HCT116 (cell line): Measurements from ENCODE around the gene RPS14. TPM values are rescaled to one million over a fixed set of nuclear protein-coding genes. Genes with fewer than 3 reads are reported as not detected.
A peak's percentile ranks its signal among the peaks of the same experiment; 100 is the strongest.

Experiments used
- ATAC-seq: fragments of 200-7000 bp; cut with Tn5 transposase; 2 replicates; pipeline ENCODE4 v1.9.1; 2020; ENCODE audit warnings: mild to moderate bottlenecking, moderate library complexity
- BruUV-seq: library from RNA; stranded (reverse); fragments of 400-500 nt; replicated peaks from 2 replicates; lab custom pipeline; 2021; lab: Mats Ljungman, UMichigan
- CTCF ChIA-PET: fragments of 300-600 bp; sonication (Branson Sonifier 250); formaldehyde crosslinking; loops from one replicate; lab custom pipeline; 2021; ENCODE audit warnings: antibody characterized with exemption; lab: Charles Lee
- POLR2A ChIA-PET: fragments of 300-600, 350-600 bp; sonication (Branson Sonifier 250); formaldehyde crosslinking; loops from one replicate; lab custom pipeline; 2021; ENCODE audit warnings: antibody characterized with exemption; lab: Charles Lee
- RAD21 ChIA-PET, 2 experiments: fragments of 300-600 bp; sonication (Branson Sonifier 250); formaldehyde crosslinking; loops; one replicate each; lab custom pipeline; 2023; ENCODE audit warnings: low total read pairs in 2 of 2; ENCODE audit not compliant: uncharacterized antibody in 2 of 2, unreplicated experiment in 2 of 2, low non-redundant PET in 1 of 2; lab: Charles Lee
- DNase-seq: peaks from one replicate; pipeline ENCODE4 v3.0.0-alpha.2; 2010; ENCODE audit warnings: low read depth, low spot score
- H2AFZ ChIP-seq: fragments of 200-600 bp; shearing (Covaris generic), sonication (generic); 2 replicates; pipeline ENCODE4 v1.6.1; 2017; ENCODE audit warnings: low read depth, mixed run types, mixed read lengths, antibody characterized with exemption, low read length; ENCODE audit not compliant: poor library complexity, severe bottlenecking
- H3K27ac ChIP-seq: 2 replicates; pipeline ENCODE4 v1.5.1; 2012; ENCODE audit warnings: low read depth, low read length
- H3K27me3 ChIP-seq: fragments of 200-600 bp; sonication (generic); 2 replicates; pipeline ENCODE4 v1.6.1; 2016; ENCODE audit warnings: mixed run types, low read length, mixed read lengths; ENCODE audit not compliant: insufficient read depth
- H3K36me3 ChIP-seq, 2 experiments: fragments of 200-500 bp in 1 of 2; fragments of 200-600 bp in 1 of 2; sonication (Bioruptor generic) in 1 of 2; sonication (generic) in 1 of 2; 2 replicates each; pipeline versions ENCODE4 v1.5.1 to v1.6.1; 2014 to 2016; ENCODE audit warnings: low read length in 2 of 2, inconsistent platforms in 1 of 2, mixed read lengths in 1 of 2, mixed run types in 1 of 2; ENCODE audit not compliant: insufficient read depth in 2 of 2, control insufficient read depth in 1 of 2
- H3K4me1 ChIP-seq, 2 experiments: fragments of 200-600 bp in 1 of 2; sonication (generic) in 1 of 2; 2 replicates each; pipeline versions ENCODE4 v1.5.1 to v1.6.1; 2012 to 2017; ENCODE audit warnings: low read length in 2 of 2, inconsistent platforms in 1 of 2, mild to moderate bottlenecking in 1 of 2, mixed read lengths in 1 of 2, mixed run types in 1 of 2, moderate library complexity in 1 of 2; ENCODE audit not compliant: insufficient read depth in 2 of 2, control insufficient read depth in 1 of 2
- H3K4me2 ChIP-seq: fragments of 200-600 bp; sonication (generic); 2 replicates; pipeline ENCODE4 v1.6.1; 2017; ENCODE audit warnings: mixed run types, low read length, mixed read lengths
- H3K4me3 ChIP-seq, 2 experiments: fragments of 200-600 bp in 1 of 2; sonication (generic) in 1 of 2; replicated peaks in 1 of 2; 2 replicates each; pipeline ENCODE4 v1.5.1; 2011 to 2016; ENCODE audit warnings: low read length in 2 of 2, control low read depth in 1 of 2, low read depth in 1 of 2, mild to moderate bottlenecking in 1 of 2, mixed read lengths in 1 of 2, mixed run types in 1 of 2
- H3K79me2 ChIP-seq: fragments of 200-600 bp; sonication (generic); 2 replicates; pipeline ENCODE4 v1.6.1; 2017; ENCODE audit warnings: mild to moderate bottlenecking, mixed run types, low read length, moderate library complexity, mixed read lengths; ENCODE audit not compliant: insufficient read depth
- H3K9ac ChIP-seq: fragments of 200-600 bp; sonication (generic); 2 replicates; pipeline ENCODE4 v1.6.1; 2016; ENCODE audit warnings: low read length, mixed read lengths
- H3K9me2 ChIP-seq: fragments of 200-600 bp; sonication (generic), shearing (Covaris generic); 2 replicates; pipeline ENCODE4 v1.6.1; 2017; ENCODE audit warnings: mixed run types, mild to moderate bottlenecking, moderate library complexity; ENCODE audit not compliant: insufficient read depth
- H3K9me3 ChIP-seq, 2 experiments: fragments of 200-500 bp in 1 of 2; fragments of 200-600 bp in 1 of 2; sonication (Bioruptor generic) in 1 of 2; sonication (generic) in 1 of 2; 2 replicates each; pipeline ENCODE4 v1.6.1; 2014 to 2017; ENCODE audit warnings: low read length in 2 of 2, mixed read lengths in 2 of 2, inconsistent platforms in 1 of 2, low read depth in 1 of 2, mild to moderate bottlenecking in 1 of 2, mixed run types in 1 of 2, moderate library complexity in 1 of 2; ENCODE audit not compliant: control insufficient read depth in 1 of 2, insufficient read depth in 1 of 2
- H4K20me1 ChIP-seq: fragments of 200-600 bp; sonication (generic), shearing (Covaris generic); 2 replicates; pipeline ENCODE4 v1.6.1; 2017; ENCODE audit warnings: mixed run types, mild to moderate bottlenecking, moderate library complexity; ENCODE audit not compliant: insufficient read depth
- ATF3 ChIP-seq: IDR thresholded peaks from 2 replicates; pipeline ENCODE4 v1.6.1; 2012
- EZH2phosphoT487 ChIP-seq: fragments of 200-600 bp; IDR thresholded peaks from 2 replicates; pipeline ENCODE4 v1.6.1; 2018; ENCODE audit warnings: antibody characterized with exemption, borderline replicate concordance
- MAX ChIP-seq: IDR thresholded peaks from 2 replicates; pipeline ENCODE4 v1.6.1; 2012
- POLR2AphosphoS5 ChIP-seq: IDR thresholded peaks from 2 replicates; pipeline ENCODE4 v1.6.1; 2011; ENCODE audit warnings: mild to moderate bottlenecking, low read depth, low read length, moderate library complexity
- REST ChIP-seq: IDR thresholded peaks from 2 replicates; pipeline ENCODE4 v1.6.1; 2012; ENCODE audit warnings: low read depth
- ZFX ChIP-seq: fragments of 450-650 bp; IDR thresholded peaks from 2 replicates; pipeline ENCODE4 v1.6.1; 2017
- intact Hi-C: fragments of 100-400 bp; cut with micrococcal nuclease; formaldehyde crosslinking; loops from 2 replicates; pipeline ENCODE4 v1.10.0; 2022
- total RNA-seq: library from RNA; stranded (reverse); gene quantifications from one replicate; pipeline ENCODE4 v1.2.1, GENCODE V29; 2021; ENCODE audit not compliant: unreplicated experiment

RPS14 gene
- total RNA-seq, 1 experiment from 2014 or later, result 2,557 TPM

GRCh38 chr5:150447188-150447587 is 2.4 kb downstream of the RPS14 start:
- peaks cover 3 to 28% of the 10 kb centered on the region in 2 experiments; a peak in 3 of 4 replicates for H3K4me1 ChIP-seq
- RAD21 ChIA-PET, result no interaction called here
- peaks cover 26% of the 10 kb centered on the region; the same call in 1 of the 2 replicates for H4K20me1 ChIP-seq
- BruUV-seq, result no TSS peak
- H3K36me3 ChIP-seq, result peaks cover 36 to 60% of the 10 kb centered on the region in 2 experiments
- POLR2A ChIA-PET, result interaction anchor here (1.0 kb wide), 1 partner anchor 16 kb away, joined by 3 read pairs; no protein-coding TSS in a partner anchor
- intact Hi-C loops, result no loop called here
- H3K27me3 ChIP-seq, result no peaks in the 10 kb centered on the region
- peak overlapping the region; percentile 97 for H3K9ac ChIP-seq
- no peaks in the 10 kb centered on the region for H3K9me3 ChIP-seq
- H2AFZ ChIP-seq, result no peak overlapping the region
- no peak for ATAC-seq
- H3K27ac ChIP-seq, result peak overlapping the region; percentile 86; the same call in 1 of the 2 replicates
- H3K79me2 ChIP-seq, result peaks cover 51% of the 10 kb centered on the region
- CTCF ChIA-PET, result no interaction called here
- no peaks in the 10 kb centered on the region for H3K9me2 ChIP-seq
- H3K4me3 ChIP-seq, result no peak overlapping the region; a peak in 2 of 4 replicates
- DNase-seq, result no peak
- TF ChIP-seq ZFX, result no peak
- no peak for TF ChIP-seq MAX
- TF ChIP-seq EZH2phosphoT487, result no peak
- peak; percentile 20; the same call in 1 of the 2 replicates for TF ChIP-seq POLR2AphosphoS5
- TF ChIP-seq ATF3, result no peak
- no peak for TF ChIP-seq REST
- TF ChIP-seq, all 23 proteins: peak for 1
- peak overlapping the region; percentile 84 for H3K4me2 ChIP-seq
